Esophagus squamous epithelium (tissue), 5 donors: Measurements from ENCODE around the gene KHSRP. TPM values are rescaled to one million over a fixed set of nuclear protein-coding genes. Genes with fewer than 3 reads are reported as not detected.
A peak's percentile ranks its signal among the peaks of the same experiment; 100 is the strongest.

Experiments
- DNase-seq: peaks from one replicate; lab custom pipeline; 2025; lab: John Stamatoyannopoulos, UW
- H3K27ac ChIP-seq, 4 donors: fragments of 200-600 bp; sonication (generic); one replicate each; pipeline ENCODE4 v1.5.1; 2016 to 2019; ENCODE audit warnings: mild to moderate bottlenecking in 1 of 4
- H3K27me3 ChIP-seq, 4 donors: fragments of 200-600 bp; sonication (generic); 1 replicate in 3 of 4; 2 replicates in 1 of 4; pipeline versions ENCODE4 v1.5.1 to v1.6.0; 2017 to 2021; ENCODE audit warnings: antibody characterized with exemption in 1 of 4
- H3K36me3 ChIP-seq, 3 donors: fragments of 200-600 bp; sonication (generic); one replicate each; pipeline ENCODE4 v1.5.1; 2016 to 2019
- H3K4me1 ChIP-seq, 3 donors: fragments of 200-600 bp; sonication (generic); one replicate each; pipeline ENCODE4 v1.5.1; 2017 to 2019
- H3K4me3 ChIP-seq, 4 donors: fragments of 200-600 bp; sonication (generic); 1 replicate in 3 of 4; 2 replicates in 1 of 4; pipeline ENCODE4 v1.5.1; 2016 to 2019; ENCODE audit warnings: mild to moderate bottlenecking in 2 of 4, moderate library complexity in 1 of 4
- H3K9me3 ChIP-seq, 3 donors: fragments of 200-600 bp; sonication (generic); one replicate each; pipeline ENCODE4 v1.5.1; 2016 to 2019
- CTCF ChIP-seq, 6 experiments: fragments of 450-650 bp in 4 of 6; fragments of 200-600 bp in 2 of 6; sonication (generic) in 2 of 6; IDR thresholded peaks; one replicate each; pipeline ENCODE4 v1.5.1; 2016 to 2019; ENCODE audit warnings: antibody characterized with exemption in 6 of 6, mild to moderate bottlenecking in 4 of 6, moderate library complexity in 4 of 6
- POLR2A ChIP-seq, 4 donors: fragments of 450-650 bp; IDR thresholded peaks; one replicate each; pipeline ENCODE4 v1.6.1; 2017; ENCODE audit warnings: antibody characterized with exemption in 4 of 4, mild to moderate bottlenecking in 4 of 4, moderate library complexity in 3 of 4
- WGBS, 2 donors: methylation state at CpG; one replicate each; pipeline ENCODE4 v1.1.5; 2018; 5-methylcytosine and 5-hydroxymethylcytosine counted together
- intact Hi-C: fragments of 100-400 bp; cut with DNase I; formaldehyde crosslinking; loops from one replicate; pipeline ENCODE4 v1.15.0; 2022
- total RNA-seq, 4 donors: library from RNA; depleted of rRNA; stranded (reverse); fragments of >200 nt; gene quantifications; one replicate each; pipeline ENCODE4 v1.1.0, GENCODE V29; 2016
- donor health status: DM: yes; HTN: yes; CAD: no.

The KHSRP gene
- total RNA-seq, 4 donors from 2014 or later = 111 to 158 (median 125) TPM

DNA sequence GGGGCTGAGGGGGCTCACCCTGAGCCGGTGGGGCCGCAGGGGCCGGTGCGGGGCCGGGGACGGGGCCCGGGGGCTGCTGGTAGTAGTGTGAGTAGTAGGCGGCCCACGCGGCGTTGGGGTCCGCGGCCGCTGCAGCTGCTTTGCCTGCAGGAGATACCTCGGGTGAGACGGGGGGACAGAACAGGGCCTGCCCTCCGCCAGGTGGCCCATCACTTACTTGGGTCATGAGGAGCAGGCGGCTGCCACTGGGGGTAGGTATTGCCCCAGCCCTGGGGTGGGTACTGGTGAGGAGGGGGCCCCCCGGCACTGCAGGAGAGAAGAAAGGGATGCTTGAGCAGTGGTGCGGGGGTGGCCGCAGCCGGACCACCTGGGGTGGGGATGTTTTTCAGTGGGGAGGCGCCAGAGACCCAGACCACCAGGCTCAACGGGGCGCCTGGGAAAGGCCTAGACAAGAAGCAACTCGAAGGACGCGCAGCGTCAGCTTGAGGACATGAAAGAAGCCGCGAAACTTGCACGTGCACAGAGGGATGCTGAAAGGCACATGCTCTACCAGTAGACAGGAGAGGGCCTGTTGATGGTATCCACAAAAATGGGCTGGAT is 8.9 kb downstream of the KHSRP start:
- intact Hi-C loops = no loop called here
- 89 to 95% methylated on average over 14 to 23 of the region's 32 CpGs for WGBS, 2 donors
- Histone ChIP-seq H3K9me3 (no peaks in the 10 kb centered on the region), H3K27ac (no peak overlapping the region), H3K27me3 (no peaks in the 10 kb centered on the region), H3K36me3 (peaks cover 63 to 76% (median 65%) of the 10 kb centered on the region in 3 donors), H3K4me3 (no peak overlapping the region), H3K4me1 (peaks cover 0 to 9% (median 0%) of the 10 kb centered on the region in 3 donors)
- DNase-seq = no peak
- TF ChIP-seq CTCF (IDR thresholded peaks at IDR 0.05) (no peak), POLR2A (IDR thresholded peaks at IDR 0.05) (no peak)

- WGBS, 2 donors = 93 to 96% methylated on average over 12 to 21 of the region's 47 CpGs
- Histone ChIP-seq H3K27me3 (no peaks in the 10 kb centered on the region), H3K4me3 (no peak overlapping the region), H3K9me3 (no peaks in the 10 kb centered on the region), H3K27ac (no peak overlapping the region), H3K36me3 (peaks cover 60 to 69% (median 60%) of the 10 kb centered on the region in 3 donors), H3K4me1 (peaks cover 0 to 6% (median 0%) of the 10 kb centered on the region in 3 donors)
- TF ChIP-seq POLR2A (IDR thresholded peaks at IDR 0.05) (no peak), CTCF (IDR thresholded peaks at IDR 0.05) (no peak)
- intact Hi-C loops = no loop called here
- no peak for DNase-seq
Observed at GRCh38 chr19:6414793-6415590, 9.6 kb downstream of the KHSRP start.

DNA sequence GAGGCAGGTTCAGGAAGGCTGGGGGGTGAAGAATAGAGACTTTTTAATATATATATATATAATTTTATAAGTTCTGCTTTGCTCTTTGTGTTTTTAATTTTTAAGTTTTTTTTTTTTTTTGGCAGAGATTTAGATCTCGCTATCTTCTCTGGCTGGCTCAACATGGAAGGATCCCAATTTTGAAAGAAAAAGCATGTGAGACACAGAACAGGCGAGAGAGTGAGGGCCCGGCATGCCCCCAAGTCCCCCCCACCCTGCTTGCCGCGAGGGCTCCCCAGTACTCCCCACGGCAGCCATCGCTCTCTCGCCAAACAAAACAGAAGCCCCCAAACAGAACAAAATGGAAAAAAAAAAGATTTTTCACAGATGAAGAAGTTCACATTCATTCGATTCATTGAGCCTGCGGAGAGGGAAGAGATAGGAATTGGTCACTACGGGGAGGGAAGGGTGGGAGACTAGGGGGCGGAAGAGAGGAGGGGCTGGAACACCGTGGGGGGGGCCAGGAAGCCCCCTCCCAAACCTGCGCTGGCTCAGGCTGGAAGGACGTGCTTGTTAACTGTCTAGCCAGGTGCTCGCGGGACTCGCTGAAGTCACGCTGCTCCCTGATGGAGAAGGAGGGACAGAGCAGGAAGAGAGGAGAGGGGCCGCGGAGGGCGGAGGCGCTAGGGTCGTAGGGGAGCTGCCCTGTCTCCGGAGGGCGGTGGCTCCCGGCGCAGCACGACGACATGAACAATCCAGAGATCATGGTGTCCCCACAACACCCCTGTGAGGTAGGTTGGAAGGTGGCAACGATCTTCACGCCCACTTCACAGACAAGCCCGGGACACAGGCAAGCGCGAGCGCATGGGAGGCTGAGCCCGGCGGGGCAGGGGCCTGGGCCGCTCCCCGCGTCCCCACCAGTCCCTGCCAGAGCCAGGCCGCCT is 10.6 kb downstream of the KHSRP start:
- peak overlapping the region in 1 of 4 donors; percentile 3 for H3K27ac ChIP-seq

GRCh38 chr19:6413291-6413690 is 11.3 kb downstream of the KHSRP start:
- Histone ChIP-seq H3K36me3 (peaks cover 43 to 52% (median 44%) of the 10 kb centered on the region in 3 donors), H3K27me3 (no peaks in the 10 kb centered on the region), H3K4me1 (peaks cover 0 to 5% (median 0%) of the 10 kb centered on the region in 3 donors), H3K27ac (peak overlapping the region in 1 of 4 donors; percentile 42), H3K4me3 (no peak overlapping the region), H3K9me3 (no peaks in the 10 kb centered on the region)
- DNase-seq = no peak
- TF ChIP-seq CTCF (IDR thresholded peaks at IDR 0.05) = no peak
- TF ChIP-seq POLR2A (IDR thresholded peaks at IDR 0.05) = no peak
- 58 to 60% methylated on average over 8 to 10 of the region's 10 CpGs for WGBS, 2 donors
- intact Hi-C loops = no loop called here

More for the DNA sequence above, 10.6 kb downstream of the KHSRP start:
- no peaks in the 10 kb centered on the region for H3K27me3 ChIP-seq
- intact Hi-C loops = no loop called here
- peaks cover 49 to 59% (median 50%) of the 10 kb centered on the region in 3 donors for H3K36me3 ChIP-seq
- WGBS, 2 donors = 72 to 73% methylated on average over 35 to 37 of the region's 42 CpGs
- peaks cover 0 to 5% (median 0%) of the 10 kb centered on the region in 3 donors for H3K4me1 ChIP-seq
- H3K4me3 ChIP-seq = no peak overlapping the region
- no peaks in the 10 kb centered on the region for H3K9me3 ChIP-seq
- TF ChIP-seq CTCF (IDR thresholded peaks at IDR 0.05) (no peak), POLR2A (IDR thresholded peaks at IDR 0.05) (no peak)
- no peak for DNase-seq
